Endothelial cell of umbilical vein (primary cell): ENCODE data around the gene CD74. TPM values are rescaled to one million over a fixed set of nuclear protein-coding genes. Genes with fewer than 3 reads are reported as not detected.

Experiments
- BruUV-seq: library from RNA; stranded (reverse); fragments of 400-500 nt; replicated peaks from 2 replicates; lab custom pipeline; 2021; lab: Mats Ljungman, UMichigan
- CTCF ChIA-PET: fragments of 300-600, 350-600 bp; sonication (Branson Sonifier 250); formaldehyde crosslinking; loops from one replicate; lab custom pipeline; 2021; ENCODE audit warnings: antibody characterized with exemption, inconsistent platforms; lab: Charles Lee
- POLR2A ChIA-PET: fragments of 300-600, 350-600 bp; sonication (Branson Sonifier 250); formaldehyde crosslinking; loops from one replicate; lab custom pipeline; 2021; ENCODE audit warnings: antibody characterized with exemption, inconsistent platforms; lab: Charles Lee
- DNase-seq: peaks from one replicate; pipeline ENCODE4 v3.0.0-alpha.2; 2011; ENCODE audit warnings: low read depth, low spot score
- FAIRE-seq: peaks from 2 replicates; lab custom pipeline; 2011; peaks lifted over from hg19 to GRCh38; lab: Jason Lieb, UNC
- H2AFZ ChIP-seq: 2 replicates; pipeline ENCODE4 v1.6.0; 2012; ENCODE audit warnings: low read depth, low read length, control low read depth, inconsistent platforms
- H3K27ac ChIP-seq: 2 replicates; pipeline ENCODE4 v1.5.1; 2011; ENCODE audit warnings: low read depth, mild to moderate bottlenecking, control low read depth, low read length, moderate library complexity; ENCODE audit not compliant: insufficient read depth
- H3K27me3 ChIP-seq, 2 experiments: 2 replicates each; pipeline versions ENCODE4 v1.6.0 to v1.6.1; 2011; ENCODE audit warnings: low read length in 2 of 2, mixed read lengths in 1 of 2; ENCODE audit not compliant: control insufficient read depth in 2 of 2, insufficient read depth in 2 of 2
- H3K36me3 ChIP-seq, 2 experiments: 2 replicates in 1 of 2; 3 replicates in 1 of 2; pipeline ENCODE4 v1.5.1; 2011; ENCODE audit warnings: low read length in 2 of 2, mild to moderate bottlenecking in 1 of 2, moderate library complexity in 1 of 2; ENCODE audit not compliant: control insufficient read depth in 2 of 2, insufficient read depth in 2 of 2; ENCODE audit errors: extremely low read depth in 1 of 2
- H3K4me1 ChIP-seq: 3 replicates; pipeline ENCODE4 v1.5.1; 2011; ENCODE audit warnings: mild to moderate bottlenecking, low read length; ENCODE audit not compliant: control insufficient read depth, insufficient read depth; ENCODE audit errors: extremely low read depth
- H3K4me2 ChIP-seq: 2 replicates; pipeline ENCODE4 v1.6.1; 2011; ENCODE audit warnings: low read length, control low read depth, mixed read lengths; ENCODE audit not compliant: insufficient read depth
- H3K4me3 ChIP-seq, 3 experiments: fragments of 200-600 bp in 1 of 3; sonication (generic), shearing (Covaris generic) in 1 of 3; replicated peaks in 1 of 3; 2 replicates each; pipeline ENCODE4 v1.5.1; 2011 to 2016; ENCODE audit warnings: control low read depth in 3 of 3, low read length in 3 of 3, mild to moderate bottlenecking in 2 of 3, inconsistent platforms in 1 of 3, low read depth in 1 of 3, moderate library complexity in 1 of 3; ENCODE audit not compliant: insufficient read depth in 1 of 3
- H3K79me2 ChIP-seq: 2 replicates; pipeline ENCODE4 v1.6.0; 2012; ENCODE audit warnings: low read length, inconsistent platforms; ENCODE audit not compliant: control insufficient read depth, insufficient read depth
- H3K9ac ChIP-seq: replicated peaks from 2 replicates; pipeline ENCODE3; 2011; ENCODE audit warnings: low read length, control low read depth; ENCODE audit not compliant: insufficient read depth; ENCODE audit errors: extremely low read depth
- H3K9me1 ChIP-seq: replicated peaks from 3 replicates; pipeline ENCODE4 v1.6.0; 2011; ENCODE audit warnings: mild to moderate bottlenecking, low read length; ENCODE audit not compliant: control insufficient read depth, insufficient read depth; ENCODE audit errors: extremely low read depth
- H3K9me3 ChIP-seq: replicated peaks from 2 replicates; pipeline ENCODE4 v1.5.1; 2012; ENCODE audit warnings: low read length, inconsistent platforms; ENCODE audit not compliant: control insufficient read depth, insufficient read depth
- H4K20me1 ChIP-seq: replicated peaks from 2 replicates; pipeline ENCODE3; 2011; ENCODE audit warnings: mild to moderate bottlenecking, low read length; ENCODE audit not compliant: control insufficient read depth, insufficient read depth; ENCODE audit errors: extremely low read depth
- CTCF ChIP-seq, 2 donors: IDR thresholded peaks; 1 replicate in 1 of 2; 2 replicates in 1 of 2; pipeline ENCODE4 v1.5.1; 2011; ENCODE audit warnings: low read length in 2 of 2, mild to moderate bottlenecking in 2 of 2, moderate library complexity in 2 of 2, control low read depth in 1 of 2, inconsistent platforms in 1 of 2, low read depth in 1 of 2; ENCODE audit not compliant: insufficient read depth in 1 of 2; ENCODE audit errors: extremely low read depth in 1 of 2
- EZH2 ChIP-seq: IDR thresholded peaks from 2 replicates; pipeline ENCODE4 v1.6.1; 2012; ENCODE audit warnings: borderline replicate concordance, low read depth, mild to moderate bottlenecking, moderate library complexity, low read length, inconsistent platforms; ENCODE audit not compliant: severe bottlenecking
- FOS ChIP-seq: IDR thresholded peaks from 2 replicates; pipeline ENCODE4 v1.6.1; 2011; ENCODE audit warnings: mild to moderate bottlenecking, low read length, moderate library complexity, borderline replicate concordance; ENCODE audit not compliant: insufficient read depth
- GATA2 ChIP-seq: IDR thresholded peaks from 2 replicates; pipeline ENCODE4 v1.7.0; 2011; ENCODE audit warnings: low read depth, mild to moderate bottlenecking, moderate library complexity, mixed read lengths, low read length; ENCODE audit not compliant: insufficient read length, insufficient read depth
- JUN ChIP-seq: IDR thresholded peaks from 2 replicates; pipeline ENCODE4 v1.6.1; 2011; ENCODE audit warnings: borderline replicate concordance, low read depth; ENCODE audit not compliant: insufficient read length, insufficient read depth
- MYC ChIP-seq: IDR thresholded peaks from one replicate; pipeline ENCODE4 v1.6.1; 2011; ENCODE audit warnings: mild to moderate bottlenecking, low read depth, low read length
- POLR2A ChIP-seq: IDR thresholded peaks from 2 replicates; pipeline ENCODE4 v1.6.1; 2012; ENCODE audit warnings: low read depth, mild to moderate bottlenecking, control low read depth, low read length
- POLR2AphosphoS5 ChIP-seq: IDR thresholded peaks from 2 replicates; pipeline ENCODE4 v1.6.1; 2012; ENCODE audit warnings: low read depth, mild to moderate bottlenecking, control low read depth, low read length, moderate library complexity; ENCODE audit not compliant: insufficient read depth
- dilution Hi-C: fragments of 300-500 bp; cut with MboI; formaldehyde crosslinking; loops from one replicate; pipeline ENCODE4 v1.15.0; 2019; ENCODE audit warnings: low sequenced_read_pairs; ENCODE audit not compliant: extremely low pct_ligation_motif_present
- intact Hi-C: fragments of 100-400 bp; cut with micrococcal nuclease; formaldehyde crosslinking; loops from one replicate; pipeline ENCODE4 v1.10.0; 2022
- polyA plus RNA-seq, 4 experiments: library from polyadenylated mRNA; depleted of rRNA in 3 of 4; stranded (reverse) in 3 of 4; unstranded in 1 of 4; fragments of >200 nt; gene quantifications; 2 replicates each; pipeline versions ENCODE4 v1.2.1 to v1.2.3, GENCODE V29; 2011 to 2012; ENCODE audit warnings: missing spikeins in 1 of 4
- total RNA-seq: library from RNA; stranded (reverse); gene quantifications from 2 replicates; pipeline ENCODE4 v1.2.3, GENCODE V29; 2021
- TF ChIP-seq, protein P1 (sequence below): IDR thresholded peaks from 2 replicates; pipeline ENCODE4 v1.6.1; 2011; ENCODE audit not compliant: insufficient read depth, insufficient read length

Gene CD74
- total and polyA plus RNA-seq, 2 donors (not counting 3 experiments of a cell fraction or from before 2014, with no cell fraction given) = 0.62 to 1.3 TPM

DNA sequence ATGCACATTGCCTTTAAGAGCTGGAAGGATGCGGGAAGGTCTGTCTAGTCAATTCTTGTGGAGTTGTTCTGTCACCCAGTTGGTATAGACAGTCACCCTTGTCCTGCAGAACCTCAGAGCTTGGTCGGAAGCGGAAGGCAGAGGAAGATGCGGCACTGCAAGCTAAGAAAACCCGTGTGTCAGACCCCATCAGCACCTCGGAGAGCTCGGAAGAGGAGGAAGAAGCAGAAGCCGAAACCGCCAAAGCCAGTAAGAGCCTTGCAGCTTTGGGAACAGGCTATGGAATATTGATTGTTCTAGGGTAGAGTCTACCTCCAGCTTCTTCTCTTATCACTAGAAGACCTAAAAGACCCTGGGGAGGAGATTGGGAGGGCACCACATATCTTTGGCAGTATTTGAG, 48.7 kb downstream of the CD74 start:
- CTCF ChIA-PET = interaction anchor here (0.6 to 1.9 kb wide), 4 partner anchors 14 to 530 kb away, joined by 3 to 6 read pairs (median 4); no protein-coding TSS in a partner anchor
- peaks cover 9 to 35% of the 10 kb centered on the region in 2 experiments for H3K36me3 ChIP-seq

GRCh38 chr5:150363185-150363584, 49.5 kb downstream of the CD74 start:
- FAIRE-seq = no peak
- ChIA-PET CTCF (interaction anchor here (1.4 to 1.9 kb wide), 2 partner anchors 14 to 73 kb away, joined by 4 to 6 read pairs; no protein-coding TSS in a partner anchor), POLR2A (no interaction called here)
- BruUV-seq = no TSS peak
- Histone ChIP-seq H3K27ac (no peak overlapping the region), H3K79me2 (peaks cover 25% of the 10 kb centered on the region), H3K9me1 (no peaks in the 10 kb centered on the region), H3K9ac (no peak overlapping the region), H3K9me3 (no peaks in the 10 kb centered on the region), H3K4me2 (no peak overlapping the region), H3K4me3 (no peak overlapping the region), H3K36me3 (peaks cover 6 to 31% of the 10 kb centered on the region in 2 experiments), H2AFZ (no peak overlapping the region), H4K20me1 (no peaks in the 10 kb centered on the region), H3K27me3 (no peaks in the 10 kb centered on the region), H3K4me1 (no peaks in the 10 kb centered on the region)
- dilution Hi-C loops = no loop called here
- intact Hi-C loops = no loop called here
- TF ChIP-seq, protein P1, sequence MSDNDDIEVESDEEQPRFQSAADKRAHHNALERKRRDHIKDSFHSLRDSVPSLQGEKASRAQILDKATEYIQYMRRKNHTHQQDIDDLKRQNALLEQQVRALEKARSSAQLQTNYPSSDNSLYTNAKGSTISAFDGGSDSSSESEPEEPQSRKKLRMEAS = no peak
- TF ChIP-seq GATA2 (no peak), POLR2A (no peak), FOS (no peak), POLR2AphosphoS5 (no peak), JUN (no peak), MYC (no peak), EZH2 (no peak), CTCF (IDR thresholded peaks at IDR 0.05; ENCODE audit: extremely low read depth in 1 of 2, insufficient read depth in 1 of 2, low read depth in 1 of 2, low read length in 2 of 2) (no peak)
- no peak for DNase-seq

More for the DNA sequence above, 48.7 kb downstream of the CD74 start:
- Histone ChIP-seq H3K4me3 (no peak overlapping the region), H3K27ac (no peak overlapping the region), H4K20me1 (no peaks in the 10 kb centered on the region), H3K27me3 (no peaks in the 10 kb centered on the region), H2AFZ (no peak overlapping the region), H3K9me3 (no peaks in the 10 kb centered on the region), H3K9ac (no peak overlapping the region), H3K4me2 (no peak overlapping the region), H3K79me2 (peaks cover 16% of the 10 kb centered on the region), H3K9me1 (no peaks in the 10 kb centered on the region), H3K4me1 (no peaks in the 10 kb centered on the region)
- DNase-seq (no peak), FAIRE-seq (no peak)
- TF ChIP-seq GATA2 = no peak
- TF ChIP-seq, protein P1 = no peak
- no peak for TF ChIP-seq JUN
- intact Hi-C loops = no loop called here
- dilution Hi-C loops = no loop called here
- POLR2A ChIA-PET = no interaction called here
- BruUV-seq = no TSS peak
